ENCODE data around the gene GEMIN5.
A peak's percentile ranks its signal among the peaks of the same experiment; 100 is the strongest.

Gene GEMIN5

DNA sequence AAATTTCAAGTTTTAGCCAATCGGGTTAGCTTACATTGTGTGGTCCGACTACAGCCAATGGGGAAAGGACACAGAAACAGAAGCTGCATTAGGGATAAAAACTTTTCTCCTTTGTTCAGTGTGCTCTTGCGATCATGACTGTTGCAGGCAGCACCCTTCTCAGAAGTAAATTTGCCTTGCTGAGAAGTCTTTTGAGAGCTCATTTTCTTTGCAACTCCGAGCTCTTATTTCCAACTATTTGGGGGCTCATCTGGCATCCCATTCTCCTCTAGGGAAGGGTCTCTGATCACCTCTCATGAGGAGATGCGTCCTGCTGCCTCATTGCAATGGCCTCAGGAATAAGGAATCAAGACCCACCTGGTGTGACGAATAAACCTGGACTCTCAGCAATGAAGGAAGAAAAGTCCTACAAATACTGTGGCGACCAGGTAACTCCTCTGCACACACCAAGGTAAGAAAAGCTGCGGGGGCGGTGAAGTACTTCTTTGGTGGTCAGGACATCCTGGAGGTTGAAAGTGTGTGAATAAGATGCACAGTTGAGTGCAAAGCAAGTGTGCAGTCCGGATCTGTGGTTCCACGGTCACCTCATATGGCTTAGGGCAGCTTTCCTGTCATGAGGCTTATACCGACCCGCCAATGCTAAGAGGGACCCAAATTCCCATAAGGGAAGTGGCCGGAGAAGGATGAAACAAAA lies 59.2 kb downstream of the GEMIN5 start:
- DNase-seq, result no peak

DNA sequence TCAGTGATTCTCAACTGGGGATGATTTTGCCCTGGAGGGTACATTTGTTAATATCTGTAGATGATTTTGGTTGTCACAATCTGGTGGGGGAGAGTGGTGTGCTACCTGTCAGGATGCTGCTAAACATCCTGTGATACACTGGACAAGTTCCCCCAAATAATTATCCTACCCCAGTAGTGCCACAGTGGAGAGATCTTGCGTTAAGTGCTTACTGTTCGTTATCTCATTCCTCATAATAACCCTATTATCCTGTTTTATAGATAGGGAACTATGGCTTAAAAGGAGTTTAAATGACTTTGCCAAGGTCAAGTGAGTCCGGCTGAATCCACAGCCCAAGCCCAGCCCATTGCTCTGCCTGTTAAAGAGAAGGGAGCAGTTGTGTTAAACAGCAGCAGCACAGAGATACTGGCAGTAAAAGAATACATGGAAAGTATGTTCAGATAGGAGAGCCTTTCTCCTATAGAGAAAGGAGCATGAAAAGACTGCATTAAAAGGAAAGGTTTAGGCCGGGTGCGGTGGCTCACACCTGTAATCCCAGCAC lies 64.2 kb downstream of the GEMIN5 start:
- no peak for DNase-seq

DNA sequence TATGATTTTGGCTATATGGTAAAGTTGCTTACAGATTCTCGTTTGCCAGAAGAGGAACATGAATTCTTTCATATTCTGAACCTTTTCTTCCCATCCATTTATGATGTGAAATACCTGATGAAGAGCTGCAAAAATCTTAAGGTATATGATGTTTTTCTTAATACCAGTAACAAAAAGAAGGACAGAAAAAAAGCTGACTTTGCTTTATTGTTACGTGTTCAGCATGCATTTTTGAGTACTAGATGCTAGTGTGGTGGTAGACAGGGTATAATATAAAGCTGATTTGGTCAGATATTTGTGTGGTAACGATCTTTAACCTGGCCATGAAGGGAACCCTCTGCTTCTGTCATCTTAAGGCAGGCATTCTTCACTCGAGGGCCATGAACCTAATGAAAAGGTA lies 66.3 kb downstream of the GEMIN5 start:
- DNase-seq, result no peak

DNA sequence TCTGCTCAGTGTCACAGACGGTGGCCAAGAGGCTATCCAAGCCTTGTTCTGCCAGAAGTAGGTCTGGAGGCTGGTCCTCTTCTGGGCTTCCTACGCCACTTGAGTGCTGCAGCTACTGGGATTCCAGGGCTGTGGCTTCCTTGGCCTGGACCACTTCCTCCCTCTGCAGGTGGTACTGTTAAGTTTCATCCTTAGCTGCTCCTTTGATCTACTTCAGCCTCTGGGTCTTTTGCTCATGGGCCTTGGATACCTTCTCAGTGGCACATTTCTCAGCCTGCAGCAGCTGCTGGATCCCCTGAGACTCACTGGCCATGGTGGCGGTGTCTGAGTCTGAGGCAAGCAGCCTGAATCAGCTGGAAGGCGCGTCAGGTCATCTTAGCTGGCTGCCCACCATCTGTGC lies 69.3 kb downstream of the GEMIN5 start:
- DNase-seq, result no peak

DNA sequence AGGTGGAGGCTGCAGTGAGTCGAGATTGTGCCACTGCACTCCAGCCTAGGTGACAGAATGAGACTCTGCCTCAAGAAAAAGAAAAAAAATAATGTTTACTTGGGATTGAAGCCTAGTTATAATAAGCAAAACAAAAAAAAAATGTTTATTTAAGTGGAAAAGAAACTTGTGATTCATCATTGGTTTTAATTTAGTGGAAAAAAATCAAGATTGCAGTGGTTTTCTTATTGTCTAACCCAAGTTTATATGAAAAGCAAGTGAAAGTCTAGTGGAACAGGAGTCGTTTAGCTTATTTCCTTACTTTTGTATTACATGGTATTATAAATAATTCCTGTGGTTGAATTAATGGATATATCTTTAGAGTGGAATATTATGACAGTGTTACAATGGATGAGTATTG lies 71.2 kb downstream of the GEMIN5 start:
- no peak for DNase-seq

DNA sequence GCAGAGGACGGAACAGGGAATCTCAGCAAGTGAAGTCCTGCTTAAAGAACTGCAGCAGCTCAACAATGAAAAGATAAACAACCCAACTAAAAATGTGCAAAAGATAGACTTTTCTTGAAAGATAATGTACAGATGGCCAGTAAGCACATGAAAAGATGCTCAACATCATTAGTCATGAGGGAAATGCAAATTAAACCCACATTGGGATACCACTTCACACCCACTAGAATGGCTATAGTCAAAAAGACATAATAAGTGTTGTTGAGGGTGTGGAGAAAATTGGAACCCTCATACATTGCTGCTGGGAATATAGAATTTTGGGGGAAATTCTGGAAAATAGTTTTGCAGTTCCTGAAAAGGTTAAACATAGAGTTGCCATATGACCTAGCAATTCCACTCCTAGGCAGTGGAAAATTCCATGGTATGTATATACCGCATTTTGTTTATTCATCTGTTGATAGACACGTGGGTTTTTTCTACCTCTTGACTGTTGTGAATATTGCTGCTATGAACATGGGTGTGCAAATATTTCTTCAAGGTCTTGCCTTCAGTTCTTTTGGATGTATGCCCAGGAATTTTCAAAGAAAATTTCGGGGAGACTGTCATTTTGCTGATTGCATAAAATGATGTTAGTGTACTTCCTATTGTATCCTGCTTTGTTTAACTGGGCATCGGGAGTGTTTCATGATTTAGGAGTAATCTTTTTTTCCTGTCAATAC lies 72.4 kb downstream of the GEMIN5 start:
- DNase-seq, result no peak

DNA sequence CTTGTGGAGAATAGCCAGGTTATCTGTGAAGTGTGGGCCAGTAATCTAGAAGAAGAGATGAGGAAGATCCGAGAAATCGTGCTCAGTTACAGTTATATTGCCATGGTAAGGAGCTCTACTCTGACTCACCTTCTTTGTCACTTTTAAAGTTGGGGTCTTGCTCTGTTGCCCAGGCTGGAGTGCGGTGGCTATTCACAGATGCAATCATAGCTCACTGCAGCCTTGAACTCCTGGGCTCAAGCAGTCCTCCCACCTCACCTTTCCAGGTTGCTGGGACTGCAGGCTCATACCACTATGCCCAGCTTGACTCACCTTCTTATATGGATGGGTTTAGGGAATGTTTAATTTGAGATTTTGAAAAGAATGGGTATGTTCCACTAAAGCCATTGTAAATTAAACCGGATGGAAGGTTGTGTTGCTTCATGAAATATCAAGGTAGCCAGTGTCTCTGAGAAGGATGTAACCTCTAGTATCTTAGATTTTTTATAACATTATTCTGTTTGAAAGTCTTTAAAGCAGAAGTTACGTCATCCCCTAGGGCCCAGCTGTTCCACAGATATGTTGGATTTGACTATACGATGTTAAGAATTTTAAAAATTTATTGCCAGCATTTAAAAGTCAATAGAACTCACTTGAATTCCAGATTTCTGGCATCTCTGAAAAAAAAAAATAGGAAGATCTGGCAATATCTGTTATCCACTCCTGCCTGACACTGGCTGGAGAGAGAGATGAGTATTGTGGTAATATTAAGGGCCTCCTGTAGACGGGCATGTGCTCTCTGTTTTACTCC lies 74.5 kb downstream of the GEMIN5 start:
- DNase-seq, result no peak

DNA sequence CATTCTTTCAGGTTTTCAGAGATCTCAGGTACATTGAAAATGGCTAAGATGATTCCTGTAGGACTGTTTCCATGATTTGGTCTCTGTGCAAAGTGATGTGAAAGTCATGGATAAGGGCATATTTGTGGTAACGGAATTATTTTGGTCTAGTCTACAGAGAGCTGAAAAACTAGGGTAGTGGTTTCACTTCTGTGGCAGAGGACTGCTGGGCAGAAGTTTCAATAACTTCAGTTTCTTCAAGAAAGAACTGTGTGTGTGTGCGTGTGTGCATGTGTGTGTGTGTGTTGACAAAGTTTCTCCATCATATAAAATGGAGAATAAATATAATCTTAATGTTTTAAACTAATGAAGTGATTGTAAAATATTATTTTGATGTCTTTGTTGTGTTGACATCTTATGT lies 75.2 kb downstream of the GEMIN5 start:
- DNase-seq, result no peak

DNA sequence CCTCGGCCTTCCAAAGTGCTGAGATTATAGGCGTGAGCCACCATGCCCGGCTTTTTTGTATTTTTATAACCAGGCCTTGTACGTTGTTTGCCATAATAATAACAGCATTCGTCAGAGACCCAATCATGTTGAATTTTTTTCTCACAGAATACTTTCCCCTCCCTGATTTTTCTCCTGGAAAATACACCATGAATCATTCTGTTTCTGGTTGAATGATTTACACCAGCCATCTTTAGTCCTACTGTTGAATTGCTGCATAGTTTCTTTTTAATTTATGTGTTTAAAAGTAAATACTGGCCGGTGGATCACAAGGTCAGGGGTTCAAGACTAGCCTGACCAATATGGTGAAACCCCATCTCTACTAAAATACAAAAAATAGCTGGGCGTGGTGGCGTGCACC lies 76.1 kb downstream of the GEMIN5 start:
- no peak for DNase-seq

DNA sequence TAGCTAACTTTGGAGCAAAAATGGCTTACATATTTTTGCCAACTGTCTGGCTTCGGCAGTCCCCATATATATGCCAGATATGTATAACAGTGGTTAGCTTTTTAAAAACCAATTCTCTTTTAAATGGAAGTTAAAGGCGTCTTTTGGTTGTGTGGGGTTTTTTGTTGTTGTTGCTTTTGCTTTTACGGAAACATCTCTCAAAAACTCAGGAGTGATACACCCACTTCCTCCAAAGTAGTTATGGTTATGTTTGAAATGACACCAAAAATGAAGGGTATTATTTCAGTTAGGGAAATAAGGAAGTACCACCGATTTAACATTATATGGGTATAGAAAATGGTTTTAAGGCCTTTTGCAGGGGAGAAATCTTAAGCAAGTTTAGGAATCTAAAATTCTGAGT lies 77.2 kb downstream of the GEMIN5 start:
- DNase-seq, result no peak

DNA sequence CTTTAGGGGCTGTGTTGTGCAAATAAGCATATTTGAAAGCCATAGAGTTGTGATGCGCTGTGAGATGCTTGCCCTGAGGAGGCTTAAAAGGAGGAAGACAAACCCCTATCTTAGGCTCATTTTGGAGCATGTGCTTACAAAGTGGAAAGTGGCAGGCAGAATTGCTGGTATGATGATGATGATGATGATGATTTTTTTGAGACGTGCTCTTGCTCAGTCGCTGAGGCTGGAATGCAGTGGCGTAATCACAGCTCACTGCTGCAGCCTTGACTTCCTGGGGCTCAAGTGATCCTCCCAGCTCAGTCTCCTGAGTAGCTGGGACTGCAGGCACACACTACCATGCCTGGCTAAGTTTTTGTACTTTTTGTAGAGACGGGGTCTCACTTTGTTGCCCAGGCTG lies 77.9 kb downstream of the GEMIN5 start:
- no peak for DNase-seq

DNA sequence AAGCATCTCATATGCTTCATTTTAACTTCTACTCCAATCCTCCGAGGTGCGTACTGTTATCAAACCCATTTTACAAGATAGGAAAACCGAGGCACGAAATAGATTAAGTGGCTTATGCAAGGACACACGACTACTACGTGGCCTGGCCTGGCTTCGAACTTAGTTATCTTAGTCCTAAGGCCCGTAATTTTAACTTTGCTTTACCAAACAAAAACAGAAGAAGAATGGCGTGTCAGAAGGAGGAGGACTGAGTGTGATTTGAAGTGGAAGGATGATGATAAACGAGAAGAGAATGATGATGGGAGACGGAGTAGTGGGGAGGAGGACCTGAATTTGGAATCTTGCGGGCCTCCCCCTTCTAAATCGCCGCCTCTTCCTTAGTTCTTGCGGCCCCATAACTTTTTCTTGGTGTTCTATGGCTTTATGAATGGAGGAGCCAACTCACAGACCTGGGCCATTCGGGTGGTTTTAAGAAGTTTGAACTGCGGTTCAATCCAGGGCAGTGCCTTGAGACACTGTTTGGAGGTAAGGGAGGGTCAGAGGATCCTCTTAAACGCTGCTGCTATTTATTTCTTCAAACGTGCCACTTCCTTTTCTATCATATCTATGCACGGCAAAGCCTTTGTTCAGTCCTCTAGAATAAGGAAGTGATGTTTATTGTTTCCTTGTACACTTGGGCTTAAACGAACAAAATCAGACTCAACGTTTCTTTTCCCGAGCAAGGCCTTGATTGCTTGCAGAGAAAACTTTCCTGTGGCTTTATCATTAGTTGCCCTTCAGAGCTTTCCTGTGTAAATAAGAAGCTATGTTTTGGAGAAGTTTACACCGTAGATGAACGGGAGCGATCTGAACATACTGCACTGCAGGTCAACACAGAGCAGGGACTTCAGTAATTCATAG lies 78.8 kb downstream of the GEMIN5 start:
- DNase-seq, result no peak

DNA sequence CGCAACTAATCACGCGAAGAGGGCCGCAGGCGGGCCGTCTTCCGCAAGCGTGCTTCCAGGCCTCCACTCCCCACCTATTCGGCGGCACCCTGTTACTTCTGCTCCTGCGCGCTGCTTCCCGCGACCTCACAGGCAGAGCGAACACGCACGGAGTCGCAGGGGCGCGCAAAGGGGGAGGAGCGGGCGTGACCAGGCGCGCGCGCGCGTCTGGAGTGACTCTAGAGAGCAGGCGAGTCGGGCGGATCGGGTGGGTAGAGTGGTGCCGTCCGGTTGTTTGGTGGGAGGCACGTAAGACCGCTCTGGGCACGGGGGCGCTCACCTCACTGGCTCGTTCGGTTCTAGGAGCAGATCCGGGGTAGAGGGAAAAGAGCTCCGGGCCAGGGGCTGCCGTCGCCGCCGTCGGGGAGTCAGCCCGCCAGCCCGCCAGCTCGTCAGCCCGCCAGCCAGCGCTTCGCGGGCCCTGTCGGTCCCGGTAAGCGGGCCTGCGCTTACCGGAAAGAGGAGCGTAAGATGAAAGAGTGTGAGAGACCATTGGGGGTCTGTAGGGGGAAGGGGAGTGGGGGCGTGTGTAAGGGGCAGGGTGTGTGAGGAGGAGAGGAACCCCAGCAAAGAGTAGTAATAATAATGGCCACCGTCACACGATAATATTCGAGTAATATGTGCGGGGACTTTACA lies 79.6 kb downstream of the GEMIN5 start, which contains the start of gene CNOT8:
Gene CNOT8, plus strand, starts transcription at position 331 of the 675 bp plus-strand sequence. CDS start 4,652 bp downstream, outside the sequence.
- peak; percentile 97 for DNase-seq

DNA sequence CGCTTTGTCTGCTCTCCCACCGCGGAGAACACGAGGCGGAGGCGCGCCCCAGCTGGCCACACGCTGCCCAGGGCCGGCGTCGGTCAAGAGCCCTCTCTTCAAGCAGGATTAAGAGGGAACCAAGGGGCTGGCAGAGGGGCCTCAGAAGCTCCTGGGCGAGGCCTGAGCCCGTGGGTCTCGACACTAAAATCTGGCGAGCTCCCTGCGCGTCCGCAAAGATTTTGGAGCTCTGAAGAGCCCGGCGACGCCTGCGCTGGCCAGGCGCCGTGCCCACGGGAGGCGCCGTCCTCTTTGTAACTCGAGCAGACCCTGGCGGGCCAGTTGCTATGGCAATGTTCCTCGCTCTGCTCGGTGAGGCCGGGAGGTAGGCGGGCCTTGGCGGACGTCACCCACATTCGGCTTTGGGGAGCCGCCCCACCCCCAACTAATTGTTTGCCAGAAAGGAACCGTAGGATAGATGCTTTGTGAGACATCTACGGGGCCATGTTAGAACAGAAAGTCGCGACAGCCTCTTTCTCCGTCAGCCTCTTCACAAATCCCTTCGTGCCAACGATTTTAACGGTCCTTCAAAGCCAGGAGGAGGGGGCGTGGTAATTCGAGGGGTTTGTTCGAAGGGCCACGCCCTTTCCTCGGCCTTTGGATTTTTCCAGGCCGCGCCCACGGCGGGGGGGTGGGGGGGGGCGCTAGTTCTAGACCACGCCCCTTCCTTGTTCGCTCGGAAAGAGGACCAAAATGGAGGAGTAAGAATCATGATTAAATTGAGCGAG lies 80.3 kb downstream of the GEMIN5 start:
- peak; percentile 81 to 83 for DNase-seq

DNA sequence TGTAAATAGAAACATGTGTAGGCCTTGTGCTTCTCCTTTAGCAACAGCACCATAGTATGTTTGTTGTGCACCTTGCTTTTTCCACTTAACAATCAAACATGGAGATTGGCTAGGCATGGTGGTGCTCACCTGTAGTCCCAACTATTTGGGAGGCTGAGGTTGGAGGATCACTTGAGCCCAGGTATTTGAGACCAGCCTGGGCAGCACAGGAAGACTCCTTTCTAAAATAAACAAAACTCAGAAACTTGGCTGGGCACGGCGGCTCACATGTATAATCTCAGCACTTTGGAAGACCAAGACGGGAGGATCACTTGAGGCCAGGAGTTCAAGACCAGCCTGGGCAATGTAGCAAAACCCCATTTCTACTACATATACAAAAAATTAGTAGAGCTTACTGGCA lies 86.7 kb downstream of the GEMIN5 start:
- DNase-seq, result no peak

DNA sequence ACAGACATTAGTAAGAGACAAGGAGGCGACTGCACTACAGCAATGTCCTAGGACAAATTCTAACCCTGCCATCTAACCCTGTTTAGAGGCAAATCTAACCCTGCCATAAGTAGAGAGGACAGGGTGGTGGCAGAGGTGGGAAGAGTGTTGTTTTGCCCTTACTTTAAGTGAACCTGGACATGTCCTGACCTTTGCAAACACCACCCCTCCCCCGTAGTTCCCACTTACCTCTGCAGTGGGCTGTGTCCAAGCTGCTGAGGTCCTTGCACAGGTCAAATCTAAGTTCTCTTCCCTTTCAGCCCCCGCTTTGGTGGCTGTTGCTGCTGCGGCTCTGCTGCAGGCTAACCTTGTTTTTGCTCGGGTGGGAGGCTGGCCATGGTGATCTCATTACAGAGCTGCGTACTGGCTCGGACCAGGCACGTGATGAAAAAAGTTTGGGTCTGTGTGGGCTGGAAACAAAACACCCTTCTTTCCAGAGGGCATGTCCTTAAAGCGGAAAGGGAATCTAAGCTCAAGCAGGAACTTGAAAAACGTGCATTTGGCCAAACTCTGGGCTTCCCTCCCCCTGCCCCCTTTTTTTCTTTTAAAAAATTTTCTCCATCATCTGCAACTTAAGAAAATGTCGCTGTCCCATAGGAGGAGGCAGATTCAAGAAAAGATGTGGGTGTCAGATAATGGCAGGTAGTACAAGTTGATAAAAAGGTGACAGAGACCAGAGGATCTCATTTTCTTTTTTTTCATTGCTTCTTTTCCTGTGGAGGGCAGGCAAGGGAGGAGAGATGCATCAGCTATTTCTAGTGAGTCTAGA lies 87.6 kb downstream of the GEMIN5 start, which contains the start of gene FAXDC2:
Gene FAXDC2, minus strand, starts transcription at position 349 of the 808 bp plus-strand sequence. CDS start 12,425 bp downstream, outside the sequence.
- no peak for DNase-seq

DNA sequence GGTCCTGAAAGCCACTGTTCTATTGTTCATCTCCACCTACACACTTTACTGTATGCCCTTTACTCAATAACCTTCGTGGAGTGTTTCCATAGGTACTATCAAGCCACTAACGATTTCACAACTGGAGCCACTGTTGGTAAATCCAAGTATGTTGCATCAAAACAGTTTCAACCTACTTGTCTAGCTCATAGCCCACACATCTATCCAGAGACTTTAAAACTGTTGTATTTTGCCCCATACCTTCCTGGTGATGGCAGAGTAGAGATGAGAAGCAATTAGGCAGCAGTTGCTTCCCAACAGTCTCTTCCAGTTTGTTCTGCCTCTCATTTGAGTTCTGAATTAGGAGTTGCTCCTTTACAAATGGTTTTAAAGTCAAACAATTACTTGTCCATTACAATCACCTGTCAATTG lies 88.2 kb downstream of the GEMIN5 start:
- no peak for DNase-seq

DNA sequence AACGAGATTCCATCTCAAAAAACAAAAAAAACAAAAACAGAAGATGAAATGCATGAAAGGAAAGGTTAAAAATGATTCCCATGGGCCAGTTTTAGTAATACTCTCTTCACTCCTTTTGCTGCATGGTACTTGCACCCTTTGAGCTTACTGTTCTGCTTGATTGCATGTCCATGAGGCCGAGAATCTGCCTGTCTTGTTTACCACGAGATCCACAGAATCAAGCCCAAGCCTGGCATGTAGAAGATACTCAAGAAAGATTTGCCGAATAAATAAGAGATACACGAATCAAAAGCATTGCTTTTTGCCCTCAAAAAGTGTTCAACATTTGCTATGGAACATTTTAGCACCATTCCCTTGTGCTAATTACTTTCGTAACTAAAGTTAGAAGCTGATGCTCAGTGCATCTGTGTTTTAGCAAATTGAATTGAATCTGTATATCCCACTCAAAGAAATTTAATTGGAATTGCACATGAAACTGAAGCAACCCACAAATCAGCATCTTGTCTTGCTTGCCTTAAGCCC lies 88.7 kb downstream of the GEMIN5 start:
- DNase-seq, result no peak

DNA sequence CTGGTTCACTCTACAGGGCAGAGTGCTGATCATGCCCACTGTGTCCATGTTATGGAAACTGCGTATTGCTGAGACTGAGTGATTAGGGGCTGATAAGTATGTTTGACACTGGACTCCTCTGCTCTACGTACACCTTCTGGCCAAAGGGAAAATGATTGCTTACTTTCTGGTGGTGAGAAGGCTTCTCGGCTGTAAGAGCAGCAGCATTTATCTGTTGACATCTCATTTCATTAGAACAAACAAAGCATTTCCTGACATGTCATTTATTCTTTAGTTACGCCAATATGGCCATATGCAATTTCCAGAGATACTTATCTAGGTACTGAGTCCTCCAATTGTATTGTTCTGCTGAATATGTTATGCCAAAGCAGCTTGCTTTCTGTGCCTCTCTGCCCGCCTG lies 93.2 kb downstream of the GEMIN5 start:
- no peak for DNase-seq
